Erythroblast (primary cell): ENCODE data around the gene ZFHX3.

Source experiments
- GATA1 ChIP-seq: IDR thresholded peaks from 2 replicates; pipeline ENCODE4 v1.6.1; 2011; ENCODE audit warnings: low read depth, mild to moderate bottlenecking, control low read depth, low read length, moderate library complexity
- POLR2A ChIP-seq: IDR thresholded peaks from 2 replicates; pipeline ENCODE4 v1.6.1; 2011; ENCODE audit warnings: mild to moderate bottlenecking, low read length

DNA sequence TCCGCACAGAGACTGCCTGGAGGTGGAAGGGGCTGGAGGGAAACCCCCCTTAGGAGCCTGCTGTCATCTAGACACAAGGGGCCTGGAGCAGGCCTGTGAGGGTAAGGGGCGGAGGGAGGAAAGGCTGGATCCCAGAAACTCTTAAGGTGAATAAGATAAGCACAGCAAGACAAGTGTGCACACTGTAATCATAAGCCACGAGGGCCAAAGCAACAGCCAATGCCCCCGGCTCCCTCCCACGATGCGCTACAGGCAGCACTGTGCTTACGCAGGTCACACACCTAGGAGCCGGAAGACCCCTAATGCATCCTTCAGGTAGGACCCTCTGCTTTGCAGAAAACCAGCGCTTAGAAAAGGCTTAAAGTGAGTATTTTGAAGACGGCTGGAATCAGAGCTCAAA is 24.6 kb downstream of the ZFHX3 start:
- TF ChIP-seq POLR2A (no peak), GATA1 (no peak)
